Upper lobe of left lung (tissue), 4 donors: Measurements from ENCODE around the gene PPM1L.

Experiments
- EP300 ChIP-seq, 4 donors: sonication (generic); formaldehyde crosslinking; IDR thresholded peaks; one replicate each; pipeline ENCODE4 v1.5.1; 2017; ENCODE audit warnings: antibody characterized with exemption in 4 of 4, control low read depth in 2 of 4
- POLR2A ChIP-seq, 4 donors: fragments of 450-650 bp; IDR thresholded peaks; one replicate each; pipeline ENCODE4 v1.5.1; 2016 to 2017; ENCODE audit warnings: antibody characterized with exemption in 4 of 4, mild to moderate bottlenecking in 2 of 4
- POLR2AphosphoS5 ChIP-seq, 2 donors: sonication (generic); formaldehyde crosslinking; IDR thresholded peaks; one replicate each; pipeline ENCODE4 v1.5.1; 2017; ENCODE audit warnings: antibody characterized with exemption in 2 of 2
- TF ChIP-seq, protein P1 (sequence below), 6 experiments: fragments of 450-650 bp in 4 of 6; fragments of 200-600 bp in 2 of 6; sonication (generic) in 2 of 6; IDR thresholded peaks; one replicate each; pipeline ENCODE4 v1.5.1; 2016 to 2019; ENCODE audit warnings: antibody characterized with exemption in 6 of 6

- TF ChIP-seq, protein P1, sequence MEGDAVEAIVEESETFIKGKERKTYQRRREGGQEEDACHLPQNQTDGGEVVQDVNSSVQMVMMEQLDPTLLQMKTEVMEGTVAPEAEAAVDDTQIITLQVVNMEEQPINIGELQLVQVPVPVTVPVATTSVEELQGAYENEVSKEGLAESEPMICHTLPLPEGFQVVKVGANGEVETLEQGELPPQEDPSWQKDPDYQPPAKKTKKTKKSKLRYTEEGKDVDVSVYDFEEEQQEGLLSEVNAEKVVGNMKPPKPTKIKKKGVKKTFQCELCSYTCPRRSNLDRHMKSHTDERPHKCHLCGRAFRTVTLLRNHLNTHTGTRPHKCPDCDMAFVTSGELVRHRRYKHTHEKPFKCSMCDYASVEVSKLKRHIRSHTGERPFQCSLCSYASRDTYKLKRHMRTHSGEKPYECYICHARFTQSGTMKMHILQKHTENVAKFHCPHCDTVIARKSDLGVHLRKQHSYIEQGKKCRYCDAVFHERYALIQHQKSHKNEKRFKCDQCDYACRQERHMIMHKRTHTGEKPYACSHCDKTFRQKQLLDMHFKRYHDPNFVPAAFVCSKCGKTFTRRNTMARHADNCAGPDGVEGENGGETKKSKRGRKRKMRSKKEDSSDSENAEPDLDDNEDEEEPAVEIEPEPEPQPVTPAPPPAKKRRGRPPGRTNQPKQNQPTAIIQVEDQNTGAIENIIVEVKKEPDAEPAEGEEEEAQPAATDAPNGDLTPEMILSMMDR (IDR thresholded peaks at IDR 0.05), result no peak
- TF ChIP-seq EP300 (IDR thresholded peaks at IDR 0.05) (no peak), POLR2A (IDR thresholded peaks at IDR 0.05) (no peak), POLR2AphosphoS5 (IDR thresholded peaks at IDR 0.05) (no peak)
Observed at GRCh38 chr3:161073181-161073580, 317.1 kb downstream of the PPM1L start.
